GM21737 (cell line): ENCODE data around the gene HCCS.
"Not testable (repeated sequence)": the region's sequence is repeated elsewhere in the genome, so short reads cannot be mapped to it uniquely, and the experiment has no call there.

ENCODE experiments used
- ATAC-seq: cut with Tn5 transposase; IDR thresholded peaks from one replicate; pipeline ENCODE4 v1.9.1; 2021; ENCODE audit warnings: mild to moderate bottlenecking, moderate library complexity; ENCODE audit not compliant: unreplicated experiment

The HCCS gene

GRCh38 chrX:11119313-11119943 lies 8.3 kb downstream of the HCCS start:
- ATAC-seq: no peak

- ATAC-seq: not testable (repeated sequence)
Measured at GRCh38 chrX:11123087-11123486, 12.0 kb downstream of the HCCS start.

DNA sequence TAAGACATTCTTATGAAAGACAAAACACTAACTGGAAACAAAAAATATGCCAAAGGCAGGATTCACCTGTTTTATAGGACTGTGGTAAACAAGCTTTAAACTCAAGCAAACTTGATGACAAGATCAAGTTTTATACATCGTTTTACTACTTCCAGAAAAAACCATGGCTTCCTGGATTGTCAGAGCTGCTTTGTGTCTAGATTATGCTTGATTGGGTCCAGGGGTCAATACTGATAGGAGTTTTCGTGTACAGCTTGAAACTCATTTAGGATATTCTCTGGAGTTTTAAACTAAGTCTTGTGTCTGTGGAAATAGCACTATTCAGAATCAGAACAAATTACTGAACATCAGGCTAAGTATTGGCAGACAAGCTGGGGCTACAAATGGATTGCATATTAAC lies 13.0 kb downstream of the HCCS start:
- no peak for ATAC-seq

- no peak for ATAC-seq
Measured at GRCh38 chrX:11125060-11125459, 13.9 kb downstream of the HCCS start.

DNA sequence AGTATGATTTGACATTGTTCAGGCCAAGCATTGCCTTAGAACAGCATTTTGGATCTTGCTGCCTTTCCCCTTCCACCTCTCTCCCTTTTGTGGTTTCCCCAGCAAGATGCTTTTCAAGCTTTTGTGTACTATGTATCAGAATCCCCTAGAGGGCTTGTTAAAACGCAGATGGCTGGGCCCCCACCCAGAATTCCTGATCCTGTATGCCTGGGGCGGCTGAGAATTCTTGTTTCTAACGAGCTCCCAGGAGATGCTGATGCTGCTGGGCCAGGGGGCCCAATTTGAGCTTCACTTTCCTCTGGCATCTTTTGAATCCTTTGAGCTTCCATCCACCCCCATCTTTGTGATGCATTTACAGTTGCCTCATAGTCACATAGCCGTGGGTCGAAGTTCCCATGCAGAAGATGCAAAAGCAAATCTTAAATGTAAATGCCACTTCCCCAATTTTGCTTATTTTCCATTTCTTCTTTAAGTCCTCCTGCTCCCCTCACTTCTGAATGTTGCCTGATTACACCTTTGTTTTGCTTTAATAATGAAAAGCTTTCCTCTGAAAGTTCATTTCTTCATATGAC lies 18.5 kb downstream of the HCCS start:
- ATAC-seq: no peak

DNA sequence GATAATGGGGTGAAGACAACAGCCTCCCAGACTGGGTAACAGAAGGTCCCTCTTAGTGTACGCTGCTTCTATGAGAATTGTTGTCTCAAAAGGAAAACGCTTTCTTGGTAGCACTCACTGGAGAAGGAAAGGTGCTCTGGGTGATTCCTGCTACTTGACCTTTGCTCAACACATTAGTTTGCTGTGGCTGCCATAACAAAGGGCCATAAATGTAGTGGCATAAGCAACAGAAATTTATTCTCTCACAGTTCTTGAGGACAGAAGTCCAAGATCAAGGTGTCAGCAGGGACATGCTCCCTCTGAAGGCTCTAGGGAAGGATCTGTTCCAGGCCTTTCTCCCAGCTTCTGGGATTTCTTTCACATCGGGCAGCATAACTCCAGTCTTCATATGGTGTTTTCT lies 19.0 kb downstream of the HCCS start:
- ATAC-seq: no peak

DNA sequence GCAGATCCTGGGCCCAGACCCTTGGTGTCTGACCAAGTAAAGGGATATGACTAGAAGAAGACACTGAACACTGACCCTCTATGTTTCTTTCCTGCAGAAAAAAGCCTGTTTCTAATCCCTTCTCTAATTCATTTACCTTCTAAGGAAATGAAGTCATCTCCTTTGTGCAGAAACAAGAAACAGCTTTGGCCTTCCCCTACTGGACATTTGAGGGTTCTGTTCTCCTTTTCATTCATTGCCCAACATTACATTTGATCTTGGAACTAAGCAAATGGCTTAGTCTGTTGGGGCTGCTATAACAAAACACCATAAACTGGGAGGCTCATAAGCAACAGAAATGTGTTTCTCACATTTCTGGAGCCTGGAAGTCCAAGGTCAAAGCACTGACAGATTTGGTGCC lies 20.0 kb downstream of the HCCS start:
- no peak for ATAC-seq

DNA sequence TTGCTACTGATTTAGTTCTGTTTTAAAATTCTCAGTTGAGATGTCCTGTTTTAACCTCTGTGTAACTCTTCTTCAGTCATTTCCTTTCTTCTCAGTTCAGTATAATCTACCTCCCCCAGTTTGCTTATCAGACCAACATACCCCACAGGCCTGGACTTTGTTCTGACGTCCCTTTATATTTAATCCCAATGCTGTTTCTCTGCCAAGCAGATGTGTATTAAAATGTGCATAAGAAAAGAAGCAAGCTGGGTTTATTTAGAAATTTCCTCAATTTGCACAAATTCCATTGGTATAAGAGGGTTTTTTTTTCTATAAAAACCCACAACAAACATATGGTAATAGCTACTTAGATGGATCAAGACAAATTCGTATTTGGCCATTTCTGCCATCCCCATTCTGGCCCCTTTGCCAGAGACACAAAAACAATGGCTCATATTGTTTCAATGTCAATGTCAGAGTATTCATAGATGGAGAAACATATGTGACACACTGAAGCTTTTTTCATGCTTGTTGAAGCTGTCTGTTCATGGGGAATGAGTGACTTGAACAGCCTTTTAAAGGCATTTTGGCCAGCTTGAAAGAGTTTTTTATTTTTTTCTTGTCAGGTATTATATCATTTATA lies 24.5 kb downstream of the HCCS start:
- ATAC-seq: no peak

DNA sequence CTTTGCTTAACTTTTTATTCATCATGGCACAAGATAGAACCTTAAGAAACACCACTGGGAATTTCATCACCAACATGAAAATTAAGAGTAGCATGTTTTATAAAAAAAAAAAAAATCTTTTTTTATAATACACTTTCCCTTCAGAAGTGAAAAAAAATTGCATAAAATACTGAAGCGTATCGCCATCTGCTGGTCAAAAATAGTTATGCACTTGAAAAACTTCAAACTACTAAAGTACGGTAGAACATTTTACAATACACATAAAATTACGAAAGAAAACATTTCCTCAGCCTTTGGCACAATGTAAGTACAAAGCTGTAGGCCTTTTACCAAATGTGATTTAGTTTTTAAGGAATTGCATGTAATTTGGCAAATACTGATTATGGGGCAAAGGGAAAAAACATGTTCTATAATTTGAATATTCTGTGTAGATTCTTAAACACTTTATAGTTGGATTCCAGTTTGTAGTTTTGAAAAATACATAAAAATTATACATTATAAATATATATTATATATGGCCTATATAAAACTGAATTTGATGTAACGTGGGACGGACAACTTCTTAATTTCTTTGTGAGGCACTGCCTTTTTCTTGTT lies 26.5 kb downstream of the HCCS start:
- no peak for ATAC-seq

DNA sequence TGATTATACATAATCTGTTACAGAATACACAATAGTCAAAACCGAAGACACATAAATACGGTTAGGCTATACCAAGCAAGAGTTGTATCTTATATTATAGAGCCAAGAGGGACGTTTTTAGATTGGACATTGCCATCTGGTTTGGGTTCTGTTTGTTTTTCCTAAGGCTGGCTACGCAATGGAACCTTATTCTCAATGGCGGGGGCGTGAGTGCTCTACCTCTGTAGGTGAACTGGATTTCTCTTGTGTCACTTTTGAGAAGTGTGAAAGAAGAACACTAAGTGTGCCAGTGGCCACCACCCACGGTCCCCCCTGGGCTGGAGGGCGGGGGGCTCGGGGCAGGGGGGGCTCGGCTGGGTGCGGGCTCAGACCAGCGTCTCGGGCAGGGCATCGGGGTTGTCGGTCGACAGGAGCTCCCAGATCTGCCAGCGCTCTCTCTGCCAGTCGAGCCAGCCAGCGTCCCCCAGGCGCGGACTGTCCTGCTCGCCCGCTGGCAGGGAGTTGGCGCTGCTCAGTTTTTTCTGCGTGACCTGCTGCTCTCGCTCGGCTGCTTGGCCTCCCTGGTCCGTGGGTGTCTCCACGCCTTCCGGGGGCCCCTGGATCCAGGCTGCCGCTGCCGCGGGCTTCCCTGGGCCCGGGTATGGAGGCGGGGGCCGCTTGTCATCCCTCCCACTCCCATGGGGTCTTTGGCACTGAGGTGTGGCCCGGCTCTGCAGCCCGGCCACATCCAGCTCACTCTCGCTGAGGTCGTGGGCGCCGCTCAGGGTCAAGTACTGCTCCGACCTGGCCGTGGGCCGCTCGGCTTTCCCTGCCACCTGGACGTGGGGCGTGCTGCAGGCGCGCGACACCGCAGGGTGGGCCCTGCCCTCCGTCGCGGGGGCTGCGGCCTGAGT lies 27.6 kb downstream of the HCCS start:
- no peak for ATAC-seq

- ATAC-seq: no peak
Measured at GRCh38 chrX:11143931-11144678, 33.0 kb downstream of the HCCS start.

DNA sequence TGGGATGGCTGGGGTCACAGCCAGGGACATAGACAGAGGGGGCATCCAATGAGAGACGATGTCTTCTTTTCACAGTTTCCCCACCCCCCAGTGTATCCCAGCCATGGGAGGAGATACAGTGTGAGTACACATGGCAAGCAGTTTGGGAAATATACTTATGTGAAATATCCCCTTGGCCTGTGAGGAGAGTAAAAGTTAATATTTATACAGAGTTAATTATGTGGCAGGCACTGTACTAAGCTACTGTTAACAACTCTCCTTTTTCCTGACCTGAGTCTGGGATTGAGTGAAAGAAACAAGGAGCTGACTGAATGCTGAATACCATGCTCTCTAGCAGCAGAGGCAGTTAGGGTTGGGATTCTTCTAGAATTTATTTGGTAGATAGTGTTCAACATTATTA lies 35.3 kb downstream of the HCCS start:
- no peak for ATAC-seq

DNA sequence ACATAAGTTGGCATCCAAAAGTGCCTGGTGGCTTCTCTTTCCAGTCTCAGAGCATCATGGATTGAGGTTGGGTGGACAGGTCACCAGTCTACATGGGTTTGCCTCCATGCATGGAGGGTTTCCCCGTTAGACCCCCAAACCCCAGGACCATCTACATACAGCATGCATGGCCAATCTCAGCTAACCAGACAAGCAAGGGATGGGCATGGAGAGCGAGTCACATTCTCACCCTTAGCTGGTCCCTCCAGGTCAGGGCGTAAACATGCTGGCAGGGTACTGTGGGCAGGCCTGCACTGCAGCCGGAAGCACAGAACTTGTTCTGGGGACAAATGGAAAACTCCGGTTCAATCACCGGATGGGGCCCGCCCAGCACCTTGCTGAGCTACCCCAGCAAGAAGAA lies 37.3 kb downstream of the HCCS start:
- no peak for ATAC-seq

- ATAC-seq: no peak
Measured at GRCh38 chrX:11151799-11152559, 40.8 kb downstream of the HCCS start.

DNA sequence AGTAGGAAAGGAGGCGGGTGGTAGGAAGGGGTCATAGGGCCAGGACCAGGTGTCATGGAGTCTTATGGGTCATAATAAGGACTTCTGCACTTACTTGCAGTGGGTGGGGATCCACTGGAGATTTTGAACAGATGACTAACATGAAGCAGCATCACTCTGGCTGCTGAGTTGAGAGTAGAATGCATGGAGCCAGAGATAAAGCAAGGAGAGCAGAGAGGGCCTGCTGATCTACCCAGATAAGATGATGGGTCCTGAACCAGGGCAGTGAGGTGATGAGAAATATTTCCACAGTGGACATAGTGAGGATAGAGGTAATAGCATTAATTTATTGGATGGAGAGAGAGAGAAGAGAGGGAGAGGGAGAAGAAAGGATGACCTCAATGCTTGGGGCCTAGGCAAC lies 48.0 kb downstream of the HCCS start:
- no peak for ATAC-seq

DNA sequence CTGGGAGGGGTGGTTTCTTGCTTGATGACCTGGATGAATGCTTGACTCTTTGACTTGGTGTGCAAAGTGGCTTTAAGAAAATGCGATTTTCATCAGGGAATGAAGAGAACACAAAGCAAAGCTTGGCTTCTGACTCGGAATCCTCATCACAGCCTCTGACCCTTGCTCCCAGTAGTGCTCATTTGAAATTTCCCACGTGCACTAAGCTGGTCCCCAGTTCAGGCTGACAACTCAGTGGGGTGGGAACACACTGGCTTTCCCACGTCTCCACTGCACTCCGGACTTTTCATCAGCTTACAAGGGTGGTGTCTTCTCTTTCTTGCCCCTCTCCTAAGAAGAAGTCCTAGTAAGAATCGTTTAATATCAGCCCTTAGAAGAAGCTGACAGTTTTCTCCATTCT lies 53.3 kb downstream of the HCCS start:
- no peak for ATAC-seq

DNA sequence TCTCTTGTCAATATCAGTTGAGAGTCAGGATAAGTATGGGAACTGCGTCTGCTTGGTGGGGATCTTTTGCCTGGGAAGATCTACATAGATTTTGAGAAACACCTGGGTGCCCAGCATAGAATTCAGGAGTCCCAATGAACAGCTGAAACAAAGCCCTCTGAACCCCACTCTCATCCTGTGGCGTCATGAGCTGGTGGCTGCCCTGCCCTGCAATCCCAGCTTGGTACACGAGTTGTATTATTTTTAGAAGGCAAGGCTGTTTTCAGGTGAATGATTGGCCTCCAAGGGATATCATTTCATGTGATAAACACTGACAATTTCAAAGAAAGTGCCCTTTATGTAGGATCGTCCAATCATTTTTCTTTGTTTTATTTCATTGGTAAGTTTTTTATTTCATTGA lies 60.8 kb downstream of the HCCS start:
- ATAC-seq: no peak

GRCh38 chrX:11172415-11172814 lies 61.3 kb downstream of the HCCS start:
- no peak for ATAC-seq
